ENCODE data around the gene SEMA5B.

- TF ChIP-seq CTCF (IDR thresholded peaks at IDR 0.05; ENCODE audit: insufficient read depth, low read depth, low read length) (no peak), EZH2 (IDR thresholded peaks at IDR 0.05; ENCODE audit: insufficient read depth, low read length) (no peak)
Measured at GRCh38 chr3:123013876-123014275, 13.7 kb downstream of the SEMA5B start.
